Endothelial cell of umbilical vein (primary cell): Measurements from ENCODE around the gene C1orf226. TPM values are rescaled to one million over a fixed set of nuclear protein-coding genes. Genes with fewer than 3 reads are reported as not detected.

Source experiments
- BruUV-seq: library from RNA; stranded (reverse); fragments of 400-500 nt; replicated peaks from 2 replicates; lab custom pipeline; 2021; lab: Mats Ljungman, UMichigan
- CTCF ChIA-PET: fragments of 300-600, 350-600 bp; sonication (Branson Sonifier 250); formaldehyde crosslinking; loops from one replicate; lab custom pipeline; 2021; ENCODE audit warnings: antibody characterized with exemption, inconsistent platforms; lab: Charles Lee
- POLR2A ChIA-PET: fragments of 300-600, 350-600 bp; sonication (Branson Sonifier 250); formaldehyde crosslinking; loops from one replicate; lab custom pipeline; 2021; ENCODE audit warnings: antibody characterized with exemption, inconsistent platforms; lab: Charles Lee
- DNase-seq: peaks from one replicate; pipeline ENCODE4 v3.0.0-alpha.2; 2011; ENCODE audit warnings: low read depth, low spot score
- FAIRE-seq: peaks from 2 replicates; lab custom pipeline; 2011; peaks lifted over from hg19 to GRCh38; lab: Jason Lieb, UNC
- H2AFZ ChIP-seq: 2 replicates; pipeline ENCODE4 v1.6.0; 2012; ENCODE audit warnings: low read depth, low read length, control low read depth, inconsistent platforms
- H3K27ac ChIP-seq: 2 replicates; pipeline ENCODE4 v1.5.1; 2011; ENCODE audit warnings: low read depth, mild to moderate bottlenecking, control low read depth, low read length, moderate library complexity; ENCODE audit not compliant: insufficient read depth
- H3K27me3 ChIP-seq, 2 experiments: 2 replicates each; pipeline versions ENCODE4 v1.6.0 to v1.6.1; 2011; ENCODE audit warnings: low read length in 2 of 2, mixed read lengths in 1 of 2; ENCODE audit not compliant: control insufficient read depth in 2 of 2, insufficient read depth in 2 of 2
- H3K36me3 ChIP-seq, 2 experiments: 2 replicates in 1 of 2; 3 replicates in 1 of 2; pipeline ENCODE4 v1.5.1; 2011; ENCODE audit warnings: low read length in 2 of 2, mild to moderate bottlenecking in 1 of 2, moderate library complexity in 1 of 2; ENCODE audit not compliant: control insufficient read depth in 2 of 2, insufficient read depth in 2 of 2; ENCODE audit errors: extremely low read depth in 1 of 2
- H3K4me1 ChIP-seq: 3 replicates; pipeline ENCODE4 v1.5.1; 2011; ENCODE audit warnings: mild to moderate bottlenecking, low read length; ENCODE audit not compliant: control insufficient read depth, insufficient read depth; ENCODE audit errors: extremely low read depth
- H3K4me2 ChIP-seq: 2 replicates; pipeline ENCODE4 v1.6.1; 2011; ENCODE audit warnings: low read length, control low read depth, mixed read lengths; ENCODE audit not compliant: insufficient read depth
- H3K4me3 ChIP-seq, 3 experiments: fragments of 200-600 bp in 1 of 3; sonication (generic), shearing (Covaris generic) in 1 of 3; replicated peaks in 1 of 3; 2 replicates each; pipeline ENCODE4 v1.5.1; 2011 to 2016; ENCODE audit warnings: control low read depth in 3 of 3, low read length in 3 of 3, mild to moderate bottlenecking in 2 of 3, inconsistent platforms in 1 of 3, low read depth in 1 of 3, moderate library complexity in 1 of 3; ENCODE audit not compliant: insufficient read depth in 1 of 3
- H3K79me2 ChIP-seq: 2 replicates; pipeline ENCODE4 v1.6.0; 2012; ENCODE audit warnings: low read length, inconsistent platforms; ENCODE audit not compliant: control insufficient read depth, insufficient read depth
- H3K9ac ChIP-seq: replicated peaks from 2 replicates; pipeline ENCODE3; 2011; ENCODE audit warnings: low read length, control low read depth; ENCODE audit not compliant: insufficient read depth; ENCODE audit errors: extremely low read depth
- H3K9me1 ChIP-seq: replicated peaks from 3 replicates; pipeline ENCODE4 v1.6.0; 2011; ENCODE audit warnings: mild to moderate bottlenecking, low read length; ENCODE audit not compliant: control insufficient read depth, insufficient read depth; ENCODE audit errors: extremely low read depth
- H3K9me3 ChIP-seq: replicated peaks from 2 replicates; pipeline ENCODE4 v1.5.1; 2012; ENCODE audit warnings: low read length, inconsistent platforms; ENCODE audit not compliant: control insufficient read depth, insufficient read depth
- H4K20me1 ChIP-seq: replicated peaks from 2 replicates; pipeline ENCODE3; 2011; ENCODE audit warnings: mild to moderate bottlenecking, low read length; ENCODE audit not compliant: control insufficient read depth, insufficient read depth; ENCODE audit errors: extremely low read depth
- CTCF ChIP-seq, 2 donors: IDR thresholded peaks; 1 replicate in 1 of 2; 2 replicates in 1 of 2; pipeline ENCODE4 v1.5.1; 2011; ENCODE audit warnings: low read length in 2 of 2, mild to moderate bottlenecking in 2 of 2, moderate library complexity in 2 of 2, control low read depth in 1 of 2, inconsistent platforms in 1 of 2, low read depth in 1 of 2; ENCODE audit not compliant: insufficient read depth in 1 of 2; ENCODE audit errors: extremely low read depth in 1 of 2
- EZH2 ChIP-seq: IDR thresholded peaks from 2 replicates; pipeline ENCODE4 v1.6.1; 2012; ENCODE audit warnings: borderline replicate concordance, low read depth, mild to moderate bottlenecking, moderate library complexity, low read length, inconsistent platforms; ENCODE audit not compliant: severe bottlenecking
- FOS ChIP-seq: IDR thresholded peaks from 2 replicates; pipeline ENCODE4 v1.6.1; 2011; ENCODE audit warnings: mild to moderate bottlenecking, low read length, moderate library complexity, borderline replicate concordance; ENCODE audit not compliant: insufficient read depth
- GATA2 ChIP-seq: IDR thresholded peaks from 2 replicates; pipeline ENCODE4 v1.7.0; 2011; ENCODE audit warnings: low read depth, mild to moderate bottlenecking, moderate library complexity, mixed read lengths, low read length; ENCODE audit not compliant: insufficient read length, insufficient read depth
- JUN ChIP-seq: IDR thresholded peaks from 2 replicates; pipeline ENCODE4 v1.6.1; 2011; ENCODE audit warnings: borderline replicate concordance, low read depth; ENCODE audit not compliant: insufficient read length, insufficient read depth
- MAX ChIP-seq: IDR thresholded peaks from 2 replicates; pipeline ENCODE4 v1.6.1; 2011; ENCODE audit not compliant: insufficient read depth, insufficient read length
- MYC ChIP-seq: IDR thresholded peaks from one replicate; pipeline ENCODE4 v1.6.1; 2011; ENCODE audit warnings: mild to moderate bottlenecking, low read depth, low read length
- POLR2A ChIP-seq: IDR thresholded peaks from 2 replicates; pipeline ENCODE4 v1.6.1; 2012; ENCODE audit warnings: low read depth, mild to moderate bottlenecking, control low read depth, low read length
- POLR2AphosphoS5 ChIP-seq: IDR thresholded peaks from 2 replicates; pipeline ENCODE4 v1.6.1; 2012; ENCODE audit warnings: low read depth, mild to moderate bottlenecking, control low read depth, low read length, moderate library complexity; ENCODE audit not compliant: insufficient read depth
- dilution Hi-C: fragments of 300-500 bp; cut with MboI; formaldehyde crosslinking; loops from one replicate; pipeline ENCODE4 v1.15.0; 2019; ENCODE audit warnings: low sequenced_read_pairs; ENCODE audit not compliant: extremely low pct_ligation_motif_present
- intact Hi-C: fragments of 100-400 bp; cut with micrococcal nuclease; formaldehyde crosslinking; loops from one replicate; pipeline ENCODE4 v1.10.0; 2022
- polyA plus RNA-seq, 4 experiments: library from polyadenylated mRNA; depleted of rRNA in 3 of 4; stranded (reverse) in 3 of 4; unstranded in 1 of 4; fragments of >200 nt; gene quantifications; 2 replicates each; pipeline versions ENCODE4 v1.2.1 to v1.2.3, GENCODE V29; 2011 to 2012; ENCODE audit warnings: missing spikeins in 1 of 4
- total RNA-seq: library from RNA; stranded (reverse); gene quantifications from 2 replicates; pipeline ENCODE4 v1.2.3, GENCODE V29; 2021

The C1orf226 gene
- total and polyA plus RNA-seq, 2 donors (not counting 3 experiments of a cell fraction or from before 2014, with no cell fraction given): 2.5 to 4.2 TPM

GRCh38 chr1:162360237-162360873, 21.2 kb upstream of the C1orf226 start:
- Histone ChIP-seq H3K36me3 (peaks cover 0 to 5% of the 10 kb centered on the region in 2 experiments), H3K4me3 (no peak overlapping the region), H3K9ac (no peak overlapping the region), H3K4me2 (no peak overlapping the region), H3K79me2 (no peaks in the 10 kb centered on the region), H3K27me3 (no peaks in the 10 kb centered on the region), H4K20me1 (no peaks in the 10 kb centered on the region), H3K9me1 (no peaks in the 10 kb centered on the region), H3K9me3 (no peaks in the 10 kb centered on the region), H3K27ac (no peak overlapping the region), H2AFZ (no peak overlapping the region), H3K4me1 (no peaks in the 10 kb centered on the region)
- ChIA-PET POLR2A (no interaction called here), CTCF (no interaction called here)
- no TSS peak for BruUV-seq
- intact Hi-C loops: no loop called here
- FAIRE-seq (no peak), DNase-seq (no peak)
- dilution Hi-C loops: no loop called here
- TF ChIP-seq POLR2A (no peak), MAX (no peak), CTCF (IDR thresholded peaks at IDR 0.05; ENCODE audit: extremely low read depth in 1 of 2, insufficient read depth in 1 of 2, low read depth in 1 of 2, low read length in 2 of 2) (no peak), FOS (no peak), MYC (no peak), POLR2AphosphoS5 (no peak), JUN (no peak), GATA2 (no peak), EZH2 (no peak)
